ENCODE measurements around the gene ZFAND2A.
A peak's percentile ranks its signal among the peaks of the same experiment; 100 is the strongest.

ZFAND2A gene

GRCh38 chr7:1110358-1110757 lies 49.6 kb downstream of the ZFAND2A start:
- TF ChIP-seq ZNF121 (tag by site-specific recombination; IDR thresholded peaks at IDR 0.05) (no peak), ZNF112 (tag by site-specific recombination; IDR thresholded peaks at IDR 0.05) (no peak), ZBTB48 (tag by site-specific recombination; IDR thresholded peaks at IDR 0.05) (no peak), ZNF658 (tag by site-specific recombination; IDR thresholded peaks at IDR 0.05) (no peak), KLF17 (tag by site-specific recombination; IDR thresholded peaks at IDR 0.05) (no peak), ZNF169 (tag by site-specific recombination; IDR thresholded peaks at IDR 0.05) (no peak), ZNF548 (tag by site-specific recombination; IDR thresholded peaks at IDR 0.05) (no peak), ZNF394 (tag by site-specific recombination; IDR thresholded peaks at IDR 0.05; ENCODE audit: borderline replicate concordance) (no peak), ZNF114 (tag by site-specific recombination; IDR thresholded peaks at IDR 0.05) (no peak), ZNF654 (tag by site-specific recombination; IDR thresholded peaks at IDR 0.05; ENCODE audit: low read depth) (no peak)
- H3K27ac ChIP-seq (ENCODE audit: extremely low read depth, low read depth, low read length): no peak overlapping the region
- no peaks in the 10 kb centered on the region for H3K9me3 ChIP-seq (ENCODE audit: control insufficient read depth, insufficient read depth, low read depth, low read length)
- ChIA-PET CTCF (interaction anchor here (0.9 kb wide), 1 partner anchor 24 kb away, joined by 3 read pairs; no protein-coding TSS in a partner anchor), POLR2A (no interaction called here)
- H3K36me3 ChIP-seq (ENCODE audit: control insufficient read depth in 2 of 2, insufficient read depth in 1 of 2, low read length in 2 of 2): no peaks in the 10 kb centered on the region
- H3K4me3 ChIP-seq (ENCODE audit: low read depth, low read length): no peak overlapping the region
- no peaks in the 10 kb centered on the region for H3K4me1 ChIP-seq (ENCODE audit: control insufficient read depth, insufficient read depth, low read length)

- Histone ChIP-seq H3K27ac (ENCODE audit: extremely low read depth, low read depth, low read length) (no peak overlapping the region), H3K4me3 (ENCODE audit: low read depth, low read length) (no peak overlapping the region), H3K36me3 (ENCODE audit: control insufficient read depth in 2 of 2, insufficient read depth in 1 of 2, low read length in 2 of 2) (no peaks in the 10 kb centered on the region), H3K9me3 (ENCODE audit: control insufficient read depth, insufficient read depth, low read depth, low read length) (no peaks in the 10 kb centered on the region), H3K4me1 (ENCODE audit: control insufficient read depth, insufficient read depth, low read length) (no peaks in the 10 kb centered on the region)
- ChIA-PET POLR2A (no interaction called here), CTCF (interaction anchor here (0.9 kb wide), 1 partner anchor 24 kb away, joined by 3 read pairs; no protein-coding TSS in a partner anchor)
- TF ChIP-seq EGR2 (tag by site-specific recombination; IDR thresholded peaks at IDR 0.05; ENCODE audit: low read depth) (0 out of 2 replicates have a peak, but pooled peaks have one; percentile 19), MEIS1 (CRISPR knock-in tag; IDR thresholded peaks at IDR 0.05; ENCODE audit: borderline replicate concordance) (no peak)
These were observed 50.2 kb downstream of the ZFAND2A start for GRCh38 chr7:1109581-1110310.

GRCh38 chr7:1108264-1108920 lies 51.6 kb downstream of the ZFAND2A start:
- ChIA-PET POLR2A (no interaction called here), CTCF (interaction anchor here (0.7 to 1.4 kb wide), 3 partner anchors 18 to 35 kb away, joined by 3 to 5 read pairs (median 3); no protein-coding TSS in a partner anchor)
- Histone ChIP-seq H3K27ac (ENCODE audit: extremely low read depth, low read depth, low read length) (no peak overlapping the region), H3K9me3 (ENCODE audit: control insufficient read depth, insufficient read depth, low read depth, low read length) (no peaks in the 10 kb centered on the region), H3K4me3 (ENCODE audit: low read depth, low read length) (no peak overlapping the region), H3K36me3 (ENCODE audit: control insufficient read depth in 2 of 2, insufficient read depth in 1 of 2, low read length in 2 of 2) (no peaks in the 10 kb centered on the region), H3K4me1 (ENCODE audit: control insufficient read depth, insufficient read depth, low read length) (no peaks in the 10 kb centered on the region)
- TF ChIP-seq GFI1B (tag by site-specific recombination; IDR thresholded peaks at IDR 0.05) (no peak), ZNF843 (tag by site-specific recombination; IDR thresholded peaks at IDR 0.05) (no peak), ZNF169 (tag by site-specific recombination; IDR thresholded peaks at IDR 0.05) (no peak), IKZF3 (tag by site-specific recombination; IDR thresholded peaks at IDR 0.05) (no peak), OSR2 (tag by site-specific recombination; IDR thresholded peaks at IDR 0.05) (no peak), ZNF560 (tag by site-specific recombination; IDR thresholded peaks at IDR 0.05; ENCODE audit: borderline replicate concordance) (no peak)
